GM19043 (cell line): ENCODE measurements around the gene LPIN1.
"Not testable (repeated sequence)": the region's sequence is repeated elsewhere in the genome, so short reads cannot be mapped to it uniquely, and the experiment has no call there.

Experiments used
- ATAC-seq: cut with Tn5 transposase; IDR thresholded peaks from one replicate; pipeline ENCODE4 v1.9.1; 2021; ENCODE audit warnings: low read depth; ENCODE audit not compliant: unreplicated experiment

LPIN1 gene

DNA sequence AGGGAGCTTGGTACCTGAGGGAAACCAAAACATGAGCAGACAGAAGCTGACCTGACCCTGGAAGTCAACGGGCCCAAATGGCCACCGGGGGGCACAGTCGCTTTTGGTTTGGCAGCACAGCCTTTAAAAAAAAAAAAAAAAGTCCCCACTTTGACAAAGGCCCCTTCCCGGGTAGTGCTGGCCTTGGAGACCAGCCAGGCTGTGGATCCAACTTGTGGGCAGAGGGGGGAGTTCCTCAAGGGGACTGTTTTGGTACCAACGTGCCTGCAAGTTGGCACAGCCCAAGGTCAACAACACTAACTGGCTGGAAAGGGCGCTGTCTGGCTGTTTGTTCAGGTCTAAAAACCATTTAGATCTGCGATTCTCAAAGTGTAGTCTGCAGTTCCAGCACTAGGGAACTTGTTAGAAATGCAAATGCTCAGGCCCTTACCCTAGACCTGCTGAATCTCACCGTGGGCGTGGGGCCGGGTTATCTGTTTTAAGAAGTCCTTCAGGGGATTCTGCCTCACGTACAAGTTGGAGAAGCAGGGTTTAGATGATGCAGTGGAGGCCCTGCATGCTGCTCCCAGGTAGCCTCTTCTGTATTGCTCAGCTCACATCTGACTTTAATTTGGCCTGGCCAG, 83.0 kb downstream of the LPIN1 start:
- ATAC-seq: peak; percentile 28

DNA sequence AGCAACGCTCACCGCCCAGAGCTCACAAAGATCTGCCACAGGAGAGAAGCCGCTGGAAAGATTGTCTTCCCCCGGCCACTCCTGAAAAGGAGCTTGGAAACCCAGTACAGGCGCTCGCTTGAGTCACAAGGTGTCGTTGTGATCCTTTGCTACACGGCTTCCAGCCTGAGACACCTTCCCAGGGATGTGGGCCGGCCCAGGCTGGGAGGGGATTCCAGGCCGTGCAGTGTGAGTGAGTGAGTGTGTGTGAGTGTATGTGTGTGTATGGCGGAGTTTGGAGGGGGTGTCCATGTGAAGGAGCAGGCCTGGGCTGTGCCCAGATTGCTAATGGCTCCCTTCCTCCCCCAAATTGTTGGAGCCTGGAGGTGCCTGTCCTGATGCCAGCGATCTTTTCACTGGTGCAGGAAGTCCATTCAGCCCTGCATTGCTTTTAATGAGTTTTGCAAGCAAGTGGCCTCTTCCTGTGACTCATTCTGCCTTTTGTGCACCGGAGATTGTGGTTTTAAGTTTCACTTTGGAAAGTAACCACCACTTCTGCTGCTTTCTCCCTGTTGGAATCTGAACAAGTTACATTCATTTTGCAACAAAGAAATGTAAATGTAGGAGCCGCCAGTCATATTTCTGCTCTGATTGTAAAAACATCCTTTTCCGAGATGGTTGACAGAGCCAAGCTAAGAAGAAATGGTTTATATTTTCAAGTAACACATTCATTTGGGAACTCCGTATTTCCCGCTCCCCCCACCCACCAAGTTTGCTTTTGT, 83.7 kb downstream of the LPIN1 start:
- ATAC-seq: peak; percentile 75

DNA sequence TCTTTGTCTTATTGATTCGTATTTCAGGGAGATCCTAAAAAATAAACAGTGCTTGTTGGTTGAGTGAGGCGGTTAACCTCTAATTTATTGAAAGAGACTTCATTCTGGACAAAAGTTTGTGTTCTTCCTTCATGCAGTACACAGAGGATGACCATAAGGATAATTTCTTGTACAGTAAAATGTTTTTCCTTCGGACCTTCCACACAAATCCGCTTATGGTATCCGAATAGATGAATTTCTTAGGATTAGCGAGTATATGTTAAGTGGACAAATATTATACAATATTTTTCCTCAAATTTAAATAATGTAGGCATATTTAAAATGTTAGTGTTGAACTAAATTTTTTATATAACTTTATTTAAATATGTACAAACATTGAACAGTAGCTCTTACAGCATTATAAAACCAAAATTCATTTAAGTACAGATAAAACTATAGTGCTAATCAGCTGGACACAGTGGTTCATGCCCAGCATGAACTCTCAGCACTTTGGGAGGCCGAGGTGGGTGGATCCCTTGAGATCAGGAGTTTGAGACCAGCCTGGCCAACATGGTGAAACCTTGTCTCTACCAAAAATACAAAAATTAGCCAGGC, 84.4 kb downstream of the LPIN1 start:
- ATAC-seq: no peak

DNA sequence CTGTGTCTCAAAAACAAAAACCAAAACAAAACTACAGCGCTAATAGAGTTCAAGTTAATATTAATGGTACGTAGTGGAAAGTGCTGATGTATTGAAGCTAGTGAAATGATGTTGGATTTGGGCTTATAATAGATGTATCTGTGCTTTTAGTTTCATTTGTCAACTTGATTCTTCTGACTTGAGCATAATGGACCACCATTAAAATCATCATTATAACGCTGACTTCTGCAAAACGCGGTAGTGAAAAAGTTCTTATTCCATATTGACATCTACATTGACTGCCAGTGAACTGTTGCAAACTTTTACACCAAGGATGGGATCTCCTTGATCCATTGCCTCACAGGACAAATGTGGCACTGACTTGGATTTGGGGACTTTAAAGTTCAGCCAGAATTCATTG, 85.0 kb downstream of the LPIN1 start:
- ATAC-seq: no peak

DNA sequence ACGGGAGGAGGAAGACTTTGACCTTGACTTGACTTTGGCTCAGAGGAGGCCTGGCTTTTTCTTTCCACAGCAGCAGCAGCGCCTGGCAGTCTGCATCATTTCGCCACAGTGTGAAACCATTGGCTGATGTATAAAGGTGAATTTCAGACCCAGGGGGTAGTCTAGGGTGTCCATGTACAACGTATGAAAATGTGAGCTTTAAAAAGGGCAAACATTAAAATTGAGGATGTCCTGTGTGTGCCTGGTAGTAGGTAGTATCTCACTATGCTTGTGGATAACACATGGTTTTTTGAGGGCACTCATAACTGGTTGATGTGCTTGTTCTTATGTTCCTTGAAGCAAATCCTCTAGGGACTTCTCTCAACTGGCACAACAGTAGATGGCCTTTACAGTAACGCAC, 86.1 kb downstream of the LPIN1 start:
- no peak for ATAC-seq

DNA sequence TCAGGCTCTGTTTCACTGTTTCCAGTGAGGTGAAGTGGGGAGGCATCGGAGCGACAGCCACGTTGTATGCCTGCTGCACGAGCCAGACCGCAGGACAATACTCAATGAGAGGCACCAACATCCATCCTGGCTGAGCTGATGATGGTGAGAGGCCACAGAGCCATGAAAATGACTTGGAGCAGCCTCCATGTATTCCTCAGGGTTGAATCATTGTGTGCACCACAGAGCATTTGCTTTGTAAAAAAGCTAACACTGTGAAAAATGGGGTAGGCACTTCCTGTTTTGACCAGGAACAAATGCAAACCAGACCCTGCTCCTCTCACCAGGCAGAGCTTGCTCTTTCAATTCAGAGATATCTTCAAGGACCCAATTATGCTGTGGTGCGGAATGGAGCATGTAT, 87.2 kb downstream of the LPIN1 start:
- ATAC-seq: no peak

DNA sequence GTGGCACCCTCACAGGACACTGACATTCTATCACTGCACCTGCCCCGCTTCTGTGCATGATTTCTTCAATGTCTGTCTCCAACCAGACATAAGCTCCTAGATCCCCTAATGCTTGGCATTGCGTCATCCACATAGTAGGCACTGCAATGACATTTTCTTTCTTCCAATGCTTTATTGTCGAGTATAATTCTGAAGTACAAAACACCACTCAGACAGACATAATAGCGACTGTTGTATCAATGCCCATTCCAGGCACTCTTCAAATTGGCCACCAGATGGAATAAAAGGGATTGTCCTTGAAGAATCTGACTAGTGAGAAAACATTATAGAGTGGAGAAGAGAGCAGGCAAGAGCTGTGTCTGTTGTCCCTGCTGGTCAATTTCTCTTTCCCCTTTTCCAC, 89.0 kb downstream of the LPIN1 start:
- ATAC-seq: no peak

DNA sequence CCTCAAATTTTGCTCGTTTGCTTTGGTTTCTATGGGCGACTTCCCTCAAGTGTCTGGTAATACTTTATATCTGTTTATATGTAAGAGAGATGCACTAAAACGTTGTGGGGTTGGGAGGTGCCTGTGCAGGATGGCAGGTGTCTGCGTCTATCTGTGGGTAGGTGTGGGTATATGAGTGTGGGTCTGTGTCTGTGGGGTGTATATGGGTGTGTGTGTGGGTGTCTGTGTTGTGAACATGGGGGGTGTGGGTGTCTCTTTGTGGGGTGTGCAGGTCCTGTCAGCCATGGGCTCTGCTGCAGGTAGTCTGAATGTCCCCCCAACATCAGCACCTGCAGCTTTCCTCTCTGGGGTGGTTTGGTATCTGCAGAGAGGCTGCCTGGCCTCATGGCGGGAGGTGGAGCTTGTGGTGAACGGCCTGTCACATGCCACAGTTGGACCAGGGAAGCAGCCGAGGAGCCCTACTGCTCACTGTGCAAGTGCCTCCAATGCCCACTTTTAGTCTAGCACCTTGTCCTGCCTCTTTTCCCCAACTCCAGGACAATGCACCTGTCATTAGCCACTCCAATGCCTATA, 90.3 kb downstream of the LPIN1 start:
- no peak for ATAC-seq

DNA sequence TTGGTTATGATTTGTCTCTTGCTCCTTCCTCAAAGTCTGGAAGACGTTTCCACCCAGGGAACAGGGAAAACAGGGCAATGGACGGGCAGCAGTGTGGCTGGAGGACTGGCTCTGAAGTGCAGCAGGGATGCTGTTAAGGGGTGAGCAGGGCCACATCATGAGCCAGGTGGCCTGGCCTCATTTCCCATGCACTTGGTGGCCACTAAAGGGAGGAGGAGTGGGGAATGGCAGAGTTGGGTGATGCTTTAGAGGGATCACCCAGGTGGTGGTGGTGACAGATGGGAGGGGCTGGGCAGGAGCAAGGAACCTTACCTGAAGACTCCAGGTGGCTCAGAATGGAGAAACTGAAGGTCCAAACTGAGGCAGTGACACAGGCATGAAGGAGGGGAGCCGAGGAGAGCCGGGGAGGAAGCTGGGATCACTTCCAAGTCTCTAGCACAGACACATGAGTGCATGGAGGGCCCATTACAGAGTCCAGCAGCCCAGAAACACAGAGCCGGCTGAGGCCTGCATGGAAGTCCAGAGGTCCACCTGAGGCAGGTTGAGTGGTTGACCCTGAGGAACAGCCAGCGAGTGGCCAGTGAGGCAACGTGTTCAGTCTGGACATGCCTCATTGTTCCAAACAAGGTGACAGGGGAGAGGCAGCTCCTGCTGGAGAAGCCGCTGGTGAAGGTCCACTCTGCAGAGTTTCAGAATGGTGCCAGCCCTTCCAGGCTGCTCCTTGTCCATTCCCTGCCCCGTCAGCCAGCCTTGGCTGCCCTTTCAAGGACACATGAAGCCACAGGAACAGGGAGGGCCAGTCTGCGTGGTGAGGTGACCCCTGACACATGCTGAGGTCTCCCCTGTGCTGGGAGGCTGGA, 91.7 kb downstream of the LPIN1 start:
- ATAC-seq: no peak

DNA sequence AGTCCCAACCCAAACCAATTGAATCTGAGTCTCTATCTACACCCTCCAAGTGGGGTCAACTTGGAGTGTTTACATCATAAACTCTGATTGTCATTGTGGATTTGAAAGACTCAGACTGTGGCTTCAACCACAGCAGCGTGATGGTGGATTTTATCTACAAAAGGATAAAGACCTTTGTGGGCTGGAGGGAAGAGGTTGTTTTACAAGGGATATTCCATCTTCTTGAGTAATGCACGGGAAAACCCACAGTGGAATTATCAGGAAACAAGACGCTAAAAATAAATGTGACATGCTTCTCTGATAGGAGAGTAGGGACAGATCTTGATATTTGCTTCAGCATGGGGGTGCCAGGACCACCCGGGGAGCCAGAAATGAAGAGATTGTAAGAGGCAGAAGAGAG, 93.5 kb downstream of the LPIN1 start:
- ATAC-seq: no peak

DNA sequence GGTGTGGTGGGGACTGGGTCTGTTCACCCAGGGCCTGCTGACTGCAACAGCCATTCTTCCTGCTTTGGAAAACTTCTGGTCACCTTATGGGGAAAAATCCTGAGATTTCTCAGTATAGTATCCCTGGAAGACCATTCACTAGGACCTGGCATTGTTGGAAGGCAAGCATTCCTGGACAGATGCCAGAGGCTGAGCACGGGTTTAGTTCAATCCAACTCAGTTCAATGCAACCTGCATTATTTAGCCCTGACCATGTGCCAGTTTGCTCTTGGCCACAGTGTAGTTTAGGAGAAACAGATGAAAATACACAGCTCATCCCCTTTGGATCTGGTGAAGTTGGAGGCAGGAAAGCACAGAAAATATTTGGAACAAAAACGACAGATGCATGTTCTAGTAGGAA, 95.9 kb downstream of the LPIN1 start:
- no peak for ATAC-seq

DNA sequence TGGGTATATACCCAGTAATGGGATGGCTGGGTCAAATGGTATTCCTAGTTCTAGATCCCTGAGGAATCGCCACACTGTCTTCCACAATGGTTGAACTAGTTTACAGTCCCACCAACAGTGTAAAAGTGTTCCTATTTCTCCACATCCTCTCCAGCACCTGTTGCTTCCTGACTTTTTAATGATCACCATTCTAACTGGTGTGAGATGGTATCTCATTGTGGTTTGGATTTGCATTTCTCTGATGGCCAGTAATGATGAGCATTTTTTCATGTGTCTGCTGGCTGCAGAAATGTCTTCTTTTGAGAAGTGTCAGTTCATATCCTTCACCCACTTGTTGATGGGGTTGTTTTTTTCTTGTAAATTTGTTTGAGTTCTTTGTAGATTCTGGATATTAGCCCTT, 98.4 kb downstream of the LPIN1 start:
- ATAC-seq: not testable (repeated sequence)

DNA sequence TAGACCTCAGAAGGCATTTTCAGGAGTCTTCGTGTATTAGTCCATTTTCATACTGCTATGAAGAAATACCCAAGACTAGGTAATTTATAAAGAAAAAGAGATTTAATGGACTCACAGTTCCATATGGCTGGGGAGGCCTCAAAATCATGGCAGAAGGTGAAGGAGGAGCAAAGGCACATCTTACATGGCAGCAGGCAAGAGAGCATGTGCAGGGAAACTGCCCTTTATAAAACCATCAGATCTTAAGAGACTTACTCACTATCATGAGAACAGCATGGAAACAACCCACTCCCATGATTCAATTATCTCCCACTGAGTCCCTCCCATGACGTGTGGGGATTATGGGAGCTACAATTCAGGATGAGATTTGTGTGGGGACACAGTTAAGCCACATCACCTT, 101.5 kb downstream of the LPIN1 start:
- ATAC-seq: not testable (repeated sequence)

DNA sequence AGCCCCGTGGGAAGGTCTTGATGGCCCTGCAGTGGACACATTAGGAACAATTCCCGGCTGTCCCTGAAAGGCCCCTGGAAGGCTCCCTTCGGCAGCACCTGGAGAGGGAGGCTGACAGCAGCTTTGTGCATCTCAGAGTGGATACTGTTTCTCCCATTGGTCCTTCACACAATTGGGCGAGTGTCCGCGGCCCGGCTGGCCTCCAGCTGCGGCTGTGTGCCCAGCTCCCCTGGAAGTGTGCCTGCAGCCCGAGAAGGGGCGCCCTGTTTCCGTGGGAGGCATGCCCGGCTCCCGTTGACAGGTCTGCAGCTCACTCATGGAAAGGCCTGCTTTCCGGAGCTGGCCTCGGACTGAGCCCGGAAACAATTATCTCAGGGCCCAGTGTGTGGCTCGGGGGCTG, 103.7 kb downstream of the LPIN1 start:
- no peak for ATAC-seq

DNA sequence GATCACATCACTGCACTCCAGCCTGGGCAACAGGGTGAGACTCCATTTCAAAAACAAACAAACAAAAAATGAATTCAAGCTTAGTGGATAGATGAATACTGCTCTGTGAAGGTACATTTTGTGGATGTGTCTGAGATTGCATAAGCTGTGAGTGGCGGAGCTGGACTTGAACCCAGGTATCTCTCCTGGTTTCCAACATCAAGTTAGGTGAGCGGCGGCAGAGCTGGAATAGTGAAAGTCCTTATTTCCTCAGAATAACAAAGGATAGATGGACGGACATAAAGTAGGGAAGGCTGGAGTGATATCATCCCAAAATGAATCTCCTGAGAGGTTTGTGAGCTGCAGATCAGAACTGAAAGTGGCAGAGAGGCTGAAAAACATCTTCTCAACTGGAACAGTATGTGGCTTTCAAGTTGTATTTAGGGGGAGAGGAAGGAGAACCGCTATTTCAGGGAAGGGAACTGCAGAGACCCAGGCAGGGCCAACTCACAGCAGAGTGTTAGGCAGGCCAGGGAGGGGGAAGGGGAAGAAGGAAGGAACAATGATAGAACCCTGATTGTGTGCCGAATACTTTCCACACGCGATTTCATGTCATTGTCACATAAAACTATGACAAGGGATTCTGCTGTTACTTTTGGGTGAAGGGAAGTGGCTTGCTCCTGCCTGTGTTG, 106.2 kb downstream of the LPIN1 start:
- no peak for ATAC-seq

DNA sequence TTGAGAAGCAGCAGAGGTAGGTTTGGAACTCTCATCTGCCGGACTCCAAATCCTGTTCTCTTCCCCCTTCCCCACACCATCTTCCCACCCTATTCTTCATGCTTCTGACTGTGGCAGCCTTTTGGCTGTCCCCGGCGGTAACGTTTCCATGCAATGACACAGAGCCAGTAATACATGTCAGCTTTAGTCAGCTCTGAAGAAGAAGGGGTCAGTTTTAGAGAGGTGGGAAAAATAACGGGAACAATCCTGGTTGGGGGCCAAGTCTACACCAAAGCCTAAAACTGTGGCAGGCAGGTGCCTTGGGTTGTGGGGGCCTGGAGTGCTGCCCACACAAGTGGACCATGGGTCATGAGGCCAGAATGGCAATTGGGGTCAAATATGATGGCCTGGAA, 106.8 kb downstream of the LPIN1 start:
- no peak for ATAC-seq

DNA sequence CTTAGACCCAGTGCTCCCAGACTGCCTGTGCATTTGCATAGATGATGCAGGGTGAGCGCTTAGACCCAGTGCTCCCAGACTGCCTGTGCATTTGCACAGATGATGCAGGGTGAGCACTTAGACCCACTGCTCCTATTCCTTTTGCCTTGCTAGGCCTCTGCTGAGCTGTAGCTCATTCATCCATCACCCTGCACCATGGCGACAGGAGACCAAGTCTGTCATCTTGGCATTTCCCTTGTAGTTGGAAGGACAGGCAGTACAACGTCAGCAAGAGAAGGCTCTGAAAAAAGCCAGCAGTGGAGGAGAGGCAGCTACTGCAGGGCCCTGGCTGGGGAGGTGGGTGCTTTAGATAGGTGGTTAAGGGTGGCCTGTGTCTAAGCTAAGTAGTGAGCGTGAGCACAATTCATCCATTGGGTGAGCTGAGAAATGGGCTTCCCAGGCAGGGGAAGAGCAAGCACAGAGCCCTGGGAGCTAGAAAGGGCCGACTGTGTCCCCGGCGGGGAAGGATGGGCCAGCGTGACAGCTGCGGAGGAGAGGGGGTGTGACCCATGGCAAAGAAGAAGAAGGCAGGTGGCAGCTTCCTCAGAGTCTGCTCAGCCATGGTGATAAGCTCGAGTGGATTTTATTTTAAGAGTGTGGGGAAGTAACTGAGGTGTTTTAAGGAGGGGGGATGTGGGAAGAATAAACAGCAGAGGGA, 108.8 kb downstream of the LPIN1 start:
- no peak for ATAC-seq

DNA sequence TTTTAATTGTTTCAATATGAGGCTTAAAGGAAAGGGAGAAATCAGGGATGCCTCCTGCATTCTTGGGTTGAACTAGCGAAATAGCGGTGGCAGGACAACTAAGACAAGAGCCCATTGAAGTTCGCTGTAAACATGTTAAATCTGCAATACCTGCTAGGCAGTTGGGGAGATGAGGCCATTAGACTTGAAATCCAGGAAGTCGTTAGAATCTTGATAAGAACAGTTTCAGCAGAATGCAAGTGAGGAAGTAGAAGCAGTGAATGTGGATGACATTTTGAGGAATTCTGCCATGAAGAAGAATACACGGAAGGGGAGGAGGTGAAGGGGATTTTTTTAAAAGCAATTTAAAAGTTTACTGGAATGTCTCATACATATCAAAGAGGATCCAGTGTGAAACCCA, 109.7 kb downstream of the LPIN1 start:
- no peak for ATAC-seq

DNA sequence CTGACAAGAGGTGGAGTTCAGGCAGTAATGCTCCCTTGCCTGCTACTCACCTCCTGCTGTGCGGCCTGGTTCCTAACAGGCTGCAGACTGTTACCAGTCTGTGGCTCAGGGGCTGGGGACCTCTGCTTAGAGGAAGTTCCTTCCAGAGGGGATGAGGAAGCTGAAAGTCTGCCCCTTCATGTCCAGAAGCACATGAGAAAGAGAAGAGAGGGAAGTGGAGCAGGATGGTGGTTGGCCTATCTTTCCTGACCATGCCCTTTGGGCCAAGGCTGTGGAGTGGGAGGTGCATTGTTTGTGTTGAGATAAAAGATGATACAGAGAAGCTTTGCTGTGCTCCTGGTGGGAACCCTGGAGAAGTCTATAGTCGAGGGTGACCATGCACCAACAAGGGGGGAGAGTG, 112.5 kb downstream of the LPIN1 start:
- no peak for ATAC-seq

DNA sequence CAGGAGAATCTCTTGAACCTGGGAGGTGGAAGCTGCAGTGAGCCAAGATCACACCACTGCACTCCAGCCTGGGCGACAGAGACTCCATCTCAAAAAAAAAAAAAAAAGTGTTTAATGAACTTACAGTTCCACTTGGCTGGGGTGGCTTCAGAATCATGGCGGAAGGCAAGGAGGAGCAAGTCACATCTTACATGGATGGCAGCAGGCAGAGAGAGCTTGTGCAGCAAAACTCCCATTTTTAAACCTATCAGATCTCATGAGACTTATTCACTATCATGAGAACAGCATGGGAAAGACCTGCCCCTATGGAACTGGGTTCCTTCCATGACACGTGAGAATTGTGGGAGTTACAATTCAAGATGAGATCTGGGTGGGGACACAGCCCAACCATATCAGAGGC, 113.5 kb downstream of the LPIN1 start:
- not testable (repeated sequence) for ATAC-seq
